Heart right ventricle (tissue), 16 donors: ENCODE results near the gene SSTR4. TPM values are rescaled to one million over a fixed set of nuclear protein-coding genes. Genes with fewer than 3 reads are reported as not detected.

Experiments used
- ATAC-seq, 8 donors: fragments of 200-7000 bp; cut with Tn5 transposase; one replicate each; pipeline ENCODE4 v1.9.1; 2020; ENCODE audit warnings: mild to moderate bottlenecking in 8 of 8, moderate library complexity in 8 of 8, moderate number of reproducible peaks in 1 of 8
- DNase-seq, 2 donors: peaks; one replicate each; pipeline ENCODE4 v3.0.0-alpha.2; 2020
- H3K27ac ChIP-seq, 10 donors: fragments of 200-600 bp; sonication (generic) in 2 of 10; one replicate each; pipeline versions ENCODE4 v1.5.0 to v1.8.0; 2020 to 2022; ENCODE audit warnings: mild to moderate bottlenecking in 3 of 10
- H3K27me3 ChIP-seq, 7 donors: fragments of 200-600 bp; one replicate each; pipeline ENCODE4 v1.8.0; 2021 to 2022; ENCODE audit warnings: mild to moderate bottlenecking in 2 of 7
- H3K36me3 ChIP-seq, 9 donors: fragments of 200-600 bp; sonication (generic) in 1 of 9; one replicate each; pipeline versions ENCODE4 v1.5.0 to v1.8.0; 2020 to 2022; ENCODE audit warnings: mild to moderate bottlenecking in 2 of 9
- H3K4me1 ChIP-seq, 9 donors: fragments of 200-600 bp; sonication (generic) in 1 of 9; one replicate each; pipeline versions ENCODE4 v1.5.0 to v1.8.0; 2020 to 2022; ENCODE audit warnings: mild to moderate bottlenecking in 4 of 9
- H3K4me3 ChIP-seq, 10 donors: fragments of 200-600 bp; sonication (generic) in 2 of 10; one replicate each; pipeline versions ENCODE4 v1.5.0 to v1.8.0; 2020 to 2022; ENCODE audit warnings: mild to moderate bottlenecking in 7 of 10, moderate library complexity in 2 of 10
- H3K9me3 ChIP-seq, 11 donors: fragments of 200-600 bp in 10 of 11; sonication (generic) in 2 of 11; one replicate each; pipeline versions ENCODE4 v1.5.0 to v1.8.0; 2013 to 2022; ENCODE audit warnings: mild to moderate bottlenecking in 2 of 11, control low read depth in 1 of 11, moderate library complexity in 1 of 11
- WGBS, 2 donors: extraction: QIAGEN DNeasy Blood & Tissue Kit; methylation state at CpG; one replicate each; pipeline ENCODE4 v1.1.7; 2013; ENCODE audit warnings: inconsistent platforms in 1 of 2; 5-methylcytosine and 5-hydroxymethylcytosine counted together
- intact Hi-C, 10 donors: fragments of 100-400 bp; cut with DNase I; formaldehyde crosslinking; loops; one replicate each; pipeline versions ENCODE4 v1.11.1 to v1.14.2; 2022
- polyA plus RNA-seq, 2 donors: library from polyadenylated mRNA; stranded (reverse); fragments of 200-250 nt; gene quantifications; one replicate each; pipeline ENCODE4 v1.2.3, GENCODE V29; 2013
- total RNA-seq, 10 donors: library from RNA; stranded (reverse); fragmentation: NEBNext Ultra II Directional in 3 of 10; extraction: Animal tissue kit (Norgen Biotek cat#: 25700) in 3 of 10; gene quantifications; one replicate each; pipeline versions ENCODE4 v1.2.1 to v1.2.4, GENCODE V29; 2021 to 2023
- TF ChIP-seq, protein P1 (sequence below), 9 donors: fragments of 200-600 bp; sonication (generic) in 2 of 9; IDR thresholded peaks; one replicate each; pipeline versions ENCODE4 v1.5.0 to v1.8.0; 2021 to 2022; ENCODE audit warnings: antibody characterized with exemption in 9 of 9, mild to moderate bottlenecking in 5 of 9, moderate library complexity in 1 of 9
- donor health status: Arrhythmogenic right ventricular cardiomyopathy.
- donor health status: ischemic (EF 13 %, LVEDD 7.1; RV severe dilation, severe dysfunction).
- donor health status: healthy with polysubstance abuse.
- donor health status: DM: no; HTN: yes; CAD: no.
- donor health status: DM: no; HTN: no; CAD: no.
- donor health status: ischemic (EF 25% LVEDD 6.9; RV normal size, moderate dysfunction).
- donor health status: ischemic (EF 25% LVEDD 5.7; RV mildly dilated, moderate dysfunction).
- donor health status: healthy.
- donor health status: DM: yes; HTN: yes; CAD: no.
- donor health status: Ischemic cardiomyopathy.
- donor health status: ischemic (EF 35%, LVEDD 5.7; RV mildly dilated, moderate dysfunction).
- donor health status: nonischemic (EF 11% LVEDD 7.7; RV severe dilation, severe dysfunction).
- donor health status: DM: yes; HTN: yes; CAD: no.
- donor health status: PGD.
- donor health status: ischemic (EF 29% LVEDD 5.4; RV normal size, mild dysfunction).
- donor health status: nonischemic (EF 23%, LVEDD 6.1; RV moderate dilation, normal function).

The SSTR4 gene
- total and polyA plus RNA-seq, 12 donors: not detected

DNA sequence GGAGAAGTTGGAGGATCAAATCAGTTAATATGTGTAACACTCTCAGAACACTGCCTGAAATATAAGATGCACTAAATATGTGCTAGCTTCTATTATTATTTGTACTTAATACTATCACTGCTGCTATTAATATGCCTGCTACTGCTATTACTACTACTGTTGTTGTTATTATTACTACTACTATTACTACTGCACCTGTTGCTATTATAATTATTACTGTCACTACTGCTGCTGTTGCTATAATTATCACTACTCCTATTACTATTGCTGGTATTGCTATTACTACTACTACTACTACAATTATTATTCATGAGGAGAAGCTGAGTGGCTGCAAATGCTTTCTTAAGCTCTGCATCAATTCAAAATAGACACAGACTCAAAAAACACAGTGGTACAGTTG, 16.7 kb upstream of the SSTR4 start:
- Histone ChIP-seq H3K4me3 (no peak overlapping the region), H3K4me1 (peaks cover 0 to 16% (median 4%) of the 10 kb centered on the region in 9 donors), H3K36me3 (no peaks in the 10 kb centered on the region), H3K27ac (no peak overlapping the region), H3K9me3 (peaks cover 0 to 4% (median 0%) of the 10 kb centered on the region in 11 donors), H3K27me3 (no peaks in the 10 kb centered on the region)
- ATAC-seq: no peak
- intact Hi-C loops: no loop called here
- TF ChIP-seq, protein P1, sequence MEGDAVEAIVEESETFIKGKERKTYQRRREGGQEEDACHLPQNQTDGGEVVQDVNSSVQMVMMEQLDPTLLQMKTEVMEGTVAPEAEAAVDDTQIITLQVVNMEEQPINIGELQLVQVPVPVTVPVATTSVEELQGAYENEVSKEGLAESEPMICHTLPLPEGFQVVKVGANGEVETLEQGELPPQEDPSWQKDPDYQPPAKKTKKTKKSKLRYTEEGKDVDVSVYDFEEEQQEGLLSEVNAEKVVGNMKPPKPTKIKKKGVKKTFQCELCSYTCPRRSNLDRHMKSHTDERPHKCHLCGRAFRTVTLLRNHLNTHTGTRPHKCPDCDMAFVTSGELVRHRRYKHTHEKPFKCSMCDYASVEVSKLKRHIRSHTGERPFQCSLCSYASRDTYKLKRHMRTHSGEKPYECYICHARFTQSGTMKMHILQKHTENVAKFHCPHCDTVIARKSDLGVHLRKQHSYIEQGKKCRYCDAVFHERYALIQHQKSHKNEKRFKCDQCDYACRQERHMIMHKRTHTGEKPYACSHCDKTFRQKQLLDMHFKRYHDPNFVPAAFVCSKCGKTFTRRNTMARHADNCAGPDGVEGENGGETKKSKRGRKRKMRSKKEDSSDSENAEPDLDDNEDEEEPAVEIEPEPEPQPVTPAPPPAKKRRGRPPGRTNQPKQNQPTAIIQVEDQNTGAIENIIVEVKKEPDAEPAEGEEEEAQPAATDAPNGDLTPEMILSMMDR (IDR thresholded peaks at IDR 0.05): no peak
- no peak for DNase-seq

DNA sequence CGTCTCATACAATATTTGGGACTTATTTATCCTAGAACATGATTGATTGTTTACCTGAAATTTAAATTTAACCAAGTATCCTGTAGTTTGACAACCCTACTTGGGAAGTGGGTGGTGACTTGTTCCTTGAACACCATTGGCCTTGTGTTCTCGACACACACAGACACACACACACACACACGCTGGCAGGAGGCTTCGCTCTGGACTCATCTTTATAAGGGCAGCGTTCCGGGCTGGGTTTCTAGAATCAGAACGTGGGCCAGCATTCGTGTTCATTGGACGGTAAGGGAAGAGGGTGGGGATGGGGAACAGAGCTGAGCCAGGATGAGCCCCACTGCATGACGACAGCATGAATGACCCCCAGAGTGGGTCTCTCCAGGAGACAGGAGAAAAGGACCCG, 16.2 kb upstream of the SSTR4 start:
- 93 to 96% methylated on average over 11 of the region's 11 CpGs for WGBS, 2 donors
- peaks cover 0 to 14% (median 0%) of the 10 kb centered on the region in 9 donors for H3K4me1 ChIP-seq
- peaks cover 0 to 4% (median 0%) of the 10 kb centered on the region in 11 donors for H3K9me3 ChIP-seq
- H3K36me3 ChIP-seq: no peaks in the 10 kb centered on the region
- DNase-seq (no peak), ATAC-seq (no peak)
- TF ChIP-seq, protein P1 (IDR thresholded peaks at IDR 0.05): no peak
- no peaks in the 10 kb centered on the region for H3K27me3 ChIP-seq
- no peak overlapping the region for H3K27ac ChIP-seq
- no peak overlapping the region for H3K4me3 ChIP-seq
- intact Hi-C loops: no loop called here

DNA sequence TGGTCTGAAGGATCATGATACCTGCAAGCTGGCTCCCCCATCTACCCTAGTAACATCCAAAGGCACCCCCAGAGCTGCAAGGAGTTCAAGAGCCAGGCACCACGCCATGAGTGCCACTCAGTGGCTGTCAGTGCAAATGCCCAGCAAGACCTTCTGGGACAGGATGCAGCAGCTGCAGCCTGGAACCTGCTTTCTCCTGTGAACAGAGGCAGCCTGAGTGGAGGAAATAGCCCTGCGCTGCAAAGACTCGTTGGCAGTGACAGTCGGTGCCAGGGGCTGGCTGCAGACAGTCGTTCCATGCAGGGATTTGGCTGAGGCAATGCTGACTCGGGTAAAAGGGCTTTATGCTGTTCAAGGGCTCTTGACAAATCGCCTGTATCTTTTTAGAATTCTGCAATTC, 15.7 kb upstream of the SSTR4 start:
- TF ChIP-seq, protein P1 (IDR thresholded peaks at IDR 0.05): no peak
- no peak for ATAC-seq
- Histone ChIP-seq H3K4me3 (no peak overlapping the region), H3K27me3 (no peaks in the 10 kb centered on the region), H3K4me1 (peaks cover 0 to 14% (median 0%) of the 10 kb centered on the region in 9 donors), H3K9me3 (no peaks in the 10 kb centered on the region), H3K27ac (no peak overlapping the region), H3K36me3 (no peaks in the 10 kb centered on the region)
- intact Hi-C loops: no loop called here
- DNase-seq: no peak
- 64 to 68% methylated on average over 7 of the region's 7 CpGs for WGBS, 2 donors

DNA sequence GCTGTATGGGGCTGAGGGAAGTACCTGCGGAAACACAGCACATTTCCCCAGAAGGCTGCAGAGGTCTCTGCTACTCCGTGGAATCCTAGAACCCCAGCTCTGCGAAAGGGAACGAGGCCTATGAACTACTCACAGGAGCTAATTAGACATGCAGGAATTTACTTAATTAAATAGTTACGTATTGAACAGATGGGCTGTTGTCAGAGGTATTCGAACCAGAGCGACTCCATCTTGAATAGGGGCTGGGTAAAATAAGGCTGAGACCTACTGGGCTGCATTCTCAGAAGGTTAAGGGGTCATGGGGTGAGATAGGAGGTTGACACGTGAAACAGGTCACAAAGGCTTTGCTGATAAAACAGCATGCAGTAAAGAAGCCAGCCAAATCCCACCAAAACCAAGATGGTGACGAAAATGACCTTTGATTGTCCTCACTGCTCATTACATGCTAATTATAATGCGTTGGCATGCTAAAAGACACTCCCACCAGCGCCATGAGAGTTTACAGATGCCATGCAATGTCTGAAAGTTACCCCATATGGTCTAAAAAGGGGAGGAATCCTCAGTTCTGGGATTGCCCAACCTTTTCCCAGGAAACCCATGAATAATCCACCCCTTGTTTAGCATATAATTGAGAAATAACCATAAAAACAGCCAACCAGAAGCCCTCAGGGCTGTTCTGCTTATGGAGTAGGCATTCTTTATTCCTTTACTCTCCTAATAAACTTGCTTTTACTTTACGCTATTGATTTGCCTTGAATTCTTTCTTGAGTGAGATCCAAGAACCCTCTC, 14.7 kb upstream of the SSTR4 start:
- H3K4me3 ChIP-seq: no peak overlapping the region
- peaks cover 0 to 14% (median 0%) of the 10 kb centered on the region in 9 donors for H3K4me1 ChIP-seq
- no peak for DNase-seq
- no peaks in the 10 kb centered on the region for H3K36me3 ChIP-seq
- intact Hi-C loops: no loop called here
- 95 to 96% methylated on average over 12 of the region's 12 CpGs for WGBS, 2 donors
- TF ChIP-seq, protein P1 (IDR thresholded peaks at IDR 0.05): no peak
- ATAC-seq: no peak
- no peaks in the 10 kb centered on the region for H3K27me3 ChIP-seq
- no peaks in the 10 kb centered on the region for H3K9me3 ChIP-seq
- H3K27ac ChIP-seq: no peak overlapping the region
